GM12878 (cell line): Measurements from ENCODE around the gene ANTXR1. TPM values are rescaled to one million over a fixed set of nuclear protein-coding genes. Genes with fewer than 3 reads are reported as not detected.

ENCODE experiments used
- ATAC-seq: fragments of 200-7000 bp; cut with Tn5 transposase; 3 replicates; pipeline ENCODE4 v1.9.1; 2020; ENCODE audit warnings: mild to moderate bottlenecking, moderate library complexity
- BruUV-seq: library from RNA; stranded (reverse); fragments of 400-500 nt; replicated peaks from 2 replicates; lab custom pipeline; 2021; lab: Mats Ljungman, UMichigan
- CTCF ChIA-PET: fragments of 300-600 bp; sonication (Branson Sonifier 250); formaldehyde crosslinking; extraction: SDS; loops from one replicate; lab custom pipeline; 2021; ENCODE audit warnings: inconsistent platforms; lab: Yijun Ruan, JAX
- POLR2A ChIA-PET: fragments of 350-600 bp; formaldehyde crosslinking; extraction: SDS; loops from one replicate; lab custom pipeline; 2021; ENCODE audit warnings: inconsistent platforms; lab: Charles Lee
- RAD21 ChIA-PET: fragments of 300-600 bp; sonication (Branson Sonifier 250); formaldehyde crosslinking; loops from one replicate; lab custom pipeline; 2023; ENCODE audit warnings: antibody characterized with exemption; ENCODE audit not compliant: unreplicated experiment; lab: Charles Lee
- SMC1A ChIA-PET: fragments of 300-600 bp; sonication (Branson Sonifier 250); formaldehyde crosslinking; loops from one replicate; lab custom pipeline; 2023; ENCODE audit not compliant: unreplicated experiment, uncharacterized antibody; lab: Charles Lee
- DNase-seq: peaks from one replicate; pipeline ENCODE4 v3.0.0-alpha.2; 2011; ENCODE audit warnings: low read depth, low spot score
- FAIRE-seq: peaks from 3 replicates; lab custom pipeline; 2011; peaks lifted over from hg19 to GRCh38; lab: Jason Lieb, UNC
- H2AFZ ChIP-seq: 2 replicates; pipeline ENCODE4 v1.6.0; 2011; ENCODE audit warnings: low read depth, low read length, control low read depth; ENCODE audit not compliant: control insufficient read depth
- H3K27ac ChIP-seq: 2 replicates; pipeline ENCODE4 v1.5.1; 2011; ENCODE audit warnings: control low read depth; ENCODE audit not compliant: control insufficient read depth, insufficient read depth
- H3K27me3 ChIP-seq, 2 experiments: replicated peaks in 1 of 2; 2 replicates each; pipeline versions ENCODE4 v1.6.0 to v1.6.1; 2011; ENCODE audit warnings: low read length in 1 of 2; ENCODE audit not compliant: control insufficient read depth in 2 of 2, insufficient read depth in 2 of 2
- H3K36me3 ChIP-seq, 2 experiments: 2 replicates each; pipeline ENCODE4 v1.5.1; 2011; ENCODE audit warnings: low read length in 1 of 2; ENCODE audit not compliant: control insufficient read depth in 2 of 2, insufficient read depth in 2 of 2
- H3K4me1 ChIP-seq: 2 replicates; pipeline ENCODE4 v1.6.1; 2011; ENCODE audit warnings: mild to moderate bottlenecking, low read length, moderate library complexity, mixed read lengths; ENCODE audit not compliant: control insufficient read depth, insufficient read depth
- H3K4me2 ChIP-seq: 2 replicates; pipeline ENCODE4 v1.6.0; 2011; ENCODE audit warnings: control low read depth; ENCODE audit not compliant: control insufficient read depth, insufficient read depth
- H3K4me3 ChIP-seq: fragments of 200-600 bp; sonication (generic); 2 replicates; pipeline ENCODE4 v1.5.1; 2016
- H3K79me2 ChIP-seq: 2 replicates; pipeline ENCODE4 v1.6.0; 2011; ENCODE audit warnings: low read length; ENCODE audit not compliant: control insufficient read depth, insufficient read depth
- H3K9ac ChIP-seq: 2 replicates; pipeline ENCODE4 v1.8.0; 2011; ENCODE audit warnings: low read length, control low read depth, mixed read lengths; ENCODE audit not compliant: control insufficient read depth, insufficient read depth
- H3K9me3 ChIP-seq: replicated peaks from 3 replicates; pipeline ENCODE4 v1.5.1; 2011; ENCODE audit warnings: mild to moderate bottlenecking, low read length; ENCODE audit not compliant: control insufficient read depth, insufficient read depth
- H4K20me1 ChIP-seq: 2 replicates; pipeline ENCODE4 v1.6.0; 2011; ENCODE audit not compliant: control insufficient read depth, insufficient read depth
- CHD2 ChIP-seq: IDR thresholded peaks from 2 replicates; pipeline ENCODE4 v1.6.1; 2011; ENCODE audit warnings: low read depth, low read length, improper control_type of control experiment, borderline replicate concordance
- CHD4 ChIP-seq: fragments of 200-600 bp; sonication (generic); IDR thresholded peaks from 2 replicates; pipeline ENCODE4 v1.6.1; 2016; ENCODE audit warnings: mild to moderate bottlenecking
- IRF4 ChIP-seq: IDR thresholded peaks from 2 replicates; pipeline ENCODE4 v1.6.1; 2011; ENCODE audit warnings: low read depth, low read length
- PAX5 ChIP-seq: IDR thresholded peaks from 2 replicates; pipeline ENCODE4 v1.6.1; 2011; ENCODE audit warnings: low read depth, low read length, borderline replicate concordance
- SMAD1 ChIP-seq: fragments of 450-650 bp; IDR thresholded peaks from 2 replicates; pipeline ENCODE4 v1.6.1; 2018; ENCODE audit warnings: mild to moderate bottlenecking, low read depth; ENCODE audit not compliant: partially characterized antibody
- ZNF217 ChIP-seq: fragments of 450-650 bp; IDR thresholded peaks from 2 replicates; pipeline ENCODE4 v1.6.1; 2017; ENCODE audit warnings: antibody characterized with exemption, mild to moderate bottlenecking
- WGBS: methylation state at CpG from one replicate; pipeline ENCODE4 v1.1.6; 2016; ENCODE audit warnings: low lambda C conversion rate; ENCODE audit not compliant: insufficient replicate concordance, insufficient coverage; ENCODE audit errors: missing lambda C conversion rate; 5-methylcytosine and 5-hydroxymethylcytosine counted together
- in situ Hi-C: fragments of 300-500 bp; cut with MboI; formaldehyde crosslinking; loops from 9 replicates; pipeline ENCODE4 v1.14.3; 2018; ENCODE audit warnings: mixed read lengths
- intact Hi-C: fragments of 100-400 bp; cut with micrococcal nuclease; formaldehyde crosslinking; loops from one replicate; pipeline ENCODE4 v1.14.2; 2022; ENCODE audit not compliant: unreplicated experiment
- polyA plus RNA-seq, 11 experiments: library from polyadenylated mRNA; depleted of rRNA in 4 of 11; unstranded in 6 of 11; stranded (reverse) in 5 of 11; fragments of >200 nt; fragmentation: Nextera tagmentation in 4 of 11; fragmentation: Illumina TruSeq in 1 of 11; extraction: Ambion mirVana in 4 of 11; extraction: Trizol in 1 of 11; gene quantifications; 1 replicate in 1 of 11; 2 replicates in 10 of 11; pipeline versions ENCODE4 v1.2.1 to v1.2.3, GENCODE V29; 2011 to 2016; ENCODE audit warnings: inconsistent platforms in 2 of 11, missing spikeins in 2 of 11, low read depth in 1 of 11
- total RNA-seq, 4 experiments: library from RNA; depleted of rRNA in 3 of 4; stranded (reverse); fragments of >200 nt in 3 of 4; fragmentation: Illumina TruSeq in 1 of 4; extraction: Trizol in 1 of 4; gene quantifications; 2 replicates each; pipeline versions ENCODE4 v1.2.1 to v1.2.3, GENCODE V29; 2013 to 2021

ANTXR1 gene
- total and polyA plus RNA-seq, 10 of the 15 experiments (the other 5 are each of a cell fraction or from before 2014, with no cell fraction given): 0.09 to 0.26 TPM; not detected in 8

DNA sequence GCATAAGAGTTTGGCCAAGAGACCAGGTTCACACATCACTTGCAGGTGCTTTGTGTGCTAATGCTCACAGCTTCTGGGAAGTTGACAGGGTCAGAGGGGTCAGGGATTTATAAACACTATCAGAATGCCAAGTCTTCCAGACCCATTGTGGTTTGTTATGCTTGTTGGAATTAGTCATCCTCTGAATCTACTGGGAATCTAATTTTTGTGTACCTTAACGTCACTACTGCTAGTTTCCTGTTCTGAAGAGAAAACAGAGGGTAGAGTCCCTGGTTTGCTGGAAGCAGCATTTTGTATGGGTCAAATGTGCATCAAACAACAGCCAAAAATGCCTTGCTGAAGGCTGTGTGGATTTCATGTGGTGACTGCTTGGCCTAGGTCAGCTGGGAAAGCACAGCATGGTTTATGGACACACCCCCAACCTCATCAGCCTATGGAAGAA is 33.3 kb downstream of the ANTXR1 start:
- Histone ChIP-seq H2AFZ (no peak overlapping the region), H3K27ac (no peak overlapping the region), H3K27me3 (no peaks in the 10 kb centered on the region; a peak in 2 of 4 replicates), H3K4me1 (no peaks in the 10 kb centered on the region), H4K20me1 (no peaks in the 10 kb centered on the region), H3K79me2 (no peaks in the 10 kb centered on the region), H3K36me3 (no peaks in the 10 kb centered on the region), H3K9me3 (no peaks in the 10 kb centered on the region), H3K9ac (no peak overlapping the region), H3K4me2 (no peak overlapping the region), H3K4me3 (no peak overlapping the region)
- in situ Hi-C loops: no loop called here
- intact Hi-C loops: no loop called here
- no peak for TF ChIP-seq PAX5
- TF ChIP-seq SMAD1: no peak
- TF ChIP-seq CHD2: no peak
- no peak for TF ChIP-seq ZNF217
- no peak for FAIRE-seq
- no peak for ATAC-seq
- no peak for DNase-seq
- RAD21 ChIA-PET: no interaction called here
- POLR2A ChIA-PET: no interaction called here
- CTCF ChIA-PET: no interaction called here
- WGBS: 0% methylated on average over 1 of the region's 1 CpG
- no TSS peak for BruUV-seq
- SMC1A ChIA-PET: no interaction called here

DNA sequence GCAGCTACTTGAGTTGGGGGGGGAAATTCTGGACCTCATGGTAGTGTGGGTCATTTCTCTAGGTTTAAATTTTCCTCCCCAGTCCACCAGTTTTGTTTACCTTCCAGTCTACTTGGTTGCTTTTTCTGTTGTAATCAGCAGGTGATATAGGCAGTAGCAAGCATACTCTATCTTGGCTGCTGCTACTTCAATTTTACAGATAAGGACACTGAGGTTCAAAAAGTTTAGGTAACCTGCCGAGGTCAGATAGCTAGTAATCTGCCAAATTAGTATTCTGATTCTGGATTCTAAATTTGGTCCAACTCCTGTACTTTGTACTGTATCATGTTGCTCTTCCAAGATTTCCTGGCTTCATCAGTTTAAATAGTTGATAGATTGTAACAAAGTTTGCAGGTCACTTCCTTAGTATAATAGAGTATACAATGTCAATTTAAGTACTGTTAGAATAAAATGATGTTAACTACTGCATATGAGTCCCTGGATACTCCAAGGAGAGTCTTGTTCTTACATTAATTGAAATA is 34.7 kb downstream of the ANTXR1 start:
- Histone ChIP-seq H3K36me3 (no peaks in the 10 kb centered on the region), H4K20me1 (no peaks in the 10 kb centered on the region), H2AFZ (no peak overlapping the region), H3K4me1 (no peaks in the 10 kb centered on the region), H3K9ac (no peak overlapping the region), H3K79me2 (no peaks in the 10 kb centered on the region), H3K4me3 (no peak overlapping the region), H3K9me3 (no peaks in the 10 kb centered on the region), H3K4me2 (no peak overlapping the region), H3K27ac (no peak overlapping the region), H3K27me3 (peaks cover 0 to under 1% of the 10 kb centered on the region in 2 experiments; a peak in 1 of 4 replicates)
- CTCF ChIA-PET: no interaction called here
- BruUV-seq: no TSS peak
- FAIRE-seq (no peak), DNase-seq (no peak), ATAC-seq (no peak)
- TF ChIP-seq IRF4 (no peak), CHD4 (no peak)
- SMC1A ChIA-PET: no interaction called here
- in situ Hi-C loops (no loop called here), intact Hi-C loops (no loop called here)
- POLR2A ChIA-PET: no interaction called here
- WGBS: 67% methylated on average over 1 of the region's 1 CpG
- RAD21 ChIA-PET: no interaction called here
